ENCODE data around the gene GPRIN2.
"Not testable (repeated sequence)": the region's sequence is repeated elsewhere in the genome, so short reads cannot be mapped to it uniquely, and the experiment has no call there.

The GPRIN2 gene

DNA sequence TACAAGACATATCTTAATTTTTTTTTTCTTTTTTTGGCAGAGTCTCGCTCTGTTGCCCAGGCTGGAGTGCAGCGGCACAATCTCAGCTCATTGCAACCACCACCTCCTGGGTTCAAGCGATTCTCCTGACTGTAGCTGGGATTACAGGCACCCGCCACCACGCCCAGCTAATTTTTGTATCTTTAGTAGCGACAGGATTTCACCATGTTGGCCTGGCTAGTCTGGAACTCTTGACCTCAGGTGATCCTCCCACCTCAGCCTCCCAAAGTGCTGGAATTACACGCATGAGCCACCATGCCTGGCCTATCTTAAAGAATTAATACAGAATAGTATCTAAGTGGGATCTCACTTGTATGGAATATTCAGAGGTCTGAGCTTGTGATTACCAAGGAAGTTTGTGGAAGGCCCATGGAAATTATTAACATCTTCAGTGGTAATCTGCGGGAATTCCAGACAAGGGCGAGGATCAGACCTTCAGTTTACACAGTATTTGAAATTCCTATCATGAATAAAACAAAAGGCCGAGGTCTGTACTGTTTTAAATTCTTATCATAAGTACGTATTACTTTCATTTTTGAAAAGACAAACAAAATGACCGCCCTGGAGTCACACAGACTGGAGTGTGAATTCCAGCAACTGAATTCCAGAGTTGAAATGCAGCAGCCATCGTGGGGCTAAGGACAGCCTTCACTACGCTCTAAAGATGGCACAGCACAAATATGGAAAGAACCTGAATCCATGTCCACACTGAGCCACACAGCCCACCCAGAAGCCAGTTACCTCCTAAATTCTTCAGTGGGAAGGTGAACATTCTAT, 16.7 kb downstream of the GPRIN2 start:
- Mint-ChIP-seq H3K27ac (no peak overlapping the region), H3K27me3 (peaks cover 42 to 68% of the 10 kb centered on the region in 2 donors), H3K4me1 (peaks cover 0 to 5% of the 10 kb centered on the region in 2 donors), H3K4me3 (no peak overlapping the region), H3K9me3 (no peaks in the 10 kb centered on the region), H3K36me3 (no peaks in the 10 kb centered on the region)
- ATAC-seq (replicated peaks) (no peak), DNase-seq (no peak)

DNA sequence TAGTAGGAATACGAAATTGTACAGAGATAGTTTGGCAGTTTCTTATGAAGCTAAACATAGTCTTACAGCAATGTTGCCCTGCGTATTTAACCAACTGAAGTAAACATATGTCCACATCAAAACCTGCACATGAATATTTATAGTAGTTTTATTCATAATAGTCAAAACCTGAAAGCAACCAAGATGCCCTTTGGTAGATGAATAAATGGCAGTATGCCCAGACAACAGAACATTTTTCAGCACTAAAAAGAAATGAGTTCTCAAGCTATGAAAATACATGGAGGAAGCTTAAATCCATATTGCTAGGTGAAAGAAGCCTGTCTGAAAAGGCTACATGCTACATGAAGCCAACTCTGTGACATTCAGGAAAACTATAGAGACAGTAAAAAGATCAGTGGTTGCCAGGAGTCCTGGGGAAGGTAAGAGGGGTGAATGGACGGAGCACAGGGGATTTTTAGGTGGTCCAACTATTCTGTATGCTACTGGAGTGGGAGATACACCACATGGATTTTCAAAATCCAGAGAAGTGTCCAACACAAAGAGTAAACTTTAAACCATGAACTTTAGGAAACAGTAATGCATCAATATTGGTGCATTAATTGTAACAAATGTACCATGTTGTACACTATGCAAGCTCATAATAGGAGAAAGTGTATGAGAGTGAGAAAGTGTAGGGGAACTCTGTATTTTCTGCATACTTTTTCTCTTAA, 17.6 kb downstream of the GPRIN2 start:
- no peaks in the 10 kb centered on the region for H3K9me3 Mint-ChIP-seq
- H3K4me1 Mint-ChIP-seq, result peaks cover 0 to 5% of the 10 kb centered on the region in 2 donors
- no peak overlapping the region for H3K4me3 Mint-ChIP-seq
- no peak overlapping the region for H3K27ac Mint-ChIP-seq
- DNase-seq (no peak), ATAC-seq (replicated peaks) (no peak)
- no peaks in the 10 kb centered on the region for H3K36me3 Mint-ChIP-seq
- H3K27me3 Mint-ChIP-seq, result peaks cover 42 to 58% of the 10 kb centered on the region in 2 donors

DNA sequence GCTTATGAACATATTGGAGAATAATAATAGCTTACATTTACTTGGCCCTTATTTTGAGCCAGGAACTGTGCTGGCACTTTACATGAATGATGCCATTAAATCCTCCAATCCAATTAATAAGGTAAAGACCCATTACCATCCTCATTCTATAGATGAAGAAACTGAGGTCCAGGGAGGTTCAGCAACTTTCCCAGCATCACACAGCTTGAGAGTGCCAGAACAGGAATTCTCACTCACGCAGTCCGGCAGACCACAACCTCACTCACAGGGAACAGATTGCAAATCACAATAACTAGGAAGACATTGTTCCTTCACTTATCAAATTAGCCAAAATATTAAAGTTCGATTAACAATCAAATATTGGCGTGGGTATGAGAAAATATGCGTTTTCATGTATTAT, 18.3 kb downstream of the GPRIN2 start:
- DNase-seq, result no peak
- no peak overlapping the region for H3K27ac Mint-ChIP-seq
- H3K36me3 Mint-ChIP-seq, result no peaks in the 10 kb centered on the region
- H3K9me3 Mint-ChIP-seq, result peaks cover 0 to 1% of the 10 kb centered on the region in 2 donors
- ATAC-seq (replicated peaks), result no peak
- H3K4me1 Mint-ChIP-seq, result peaks cover 0 to 5% of the 10 kb centered on the region in 2 donors
- peaks cover 40 to 55% of the 10 kb centered on the region in 2 donors for H3K27me3 Mint-ChIP-seq
- no peak overlapping the region for H3K4me3 Mint-ChIP-seq

DNA sequence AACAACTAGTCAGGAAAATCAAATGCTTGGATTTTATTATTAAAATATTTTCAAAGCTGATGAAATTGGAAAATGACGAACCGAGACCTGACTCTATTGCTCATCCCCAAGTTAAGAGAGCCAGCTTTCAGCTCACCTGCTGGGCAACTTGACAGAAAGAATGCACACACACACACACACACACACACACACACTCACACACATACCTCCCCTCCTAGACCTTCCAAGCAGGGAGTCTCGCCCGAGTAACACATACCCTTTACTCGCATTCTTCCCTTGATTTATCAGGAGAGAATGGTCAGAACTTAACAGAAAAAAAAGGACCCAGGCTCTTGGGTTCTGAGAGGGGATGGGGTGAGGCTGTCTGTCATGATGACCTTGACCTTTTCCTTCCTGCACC, 19.1 kb downstream of the GPRIN2 start:
- DNase-seq (no peak), ATAC-seq (replicated peaks) (no peak)
- Mint-ChIP-seq H3K27ac (no peak overlapping the region), H3K9me3 (peaks cover 0 to 1% of the 10 kb centered on the region in 2 donors), H3K4me3 (no peak overlapping the region), H3K4me1 (peaks cover 0 to 5% of the 10 kb centered on the region in 2 donors), H3K36me3 (no peaks in the 10 kb centered on the region), H3K27me3 (peaks cover 35 to 47% of the 10 kb centered on the region in 2 donors)

DNA sequence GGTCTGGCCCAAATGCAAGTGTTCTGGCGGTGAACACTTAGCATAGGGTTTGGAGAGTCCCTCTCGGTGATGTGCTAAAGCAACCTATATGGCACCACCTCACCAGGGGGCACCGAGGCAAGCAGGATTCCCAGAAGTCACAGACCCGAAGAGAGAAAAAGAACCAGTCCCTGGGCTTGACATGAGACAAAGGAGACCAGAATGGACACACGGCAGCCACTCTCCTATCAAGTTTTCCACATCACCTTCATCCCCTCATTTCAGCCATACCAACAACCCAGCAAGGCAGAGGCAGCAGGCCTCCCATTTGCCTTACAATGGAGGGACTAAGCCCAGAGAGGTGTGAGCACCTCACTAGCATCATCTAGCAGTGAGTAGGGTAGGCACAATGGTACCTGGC, 19.7 kb downstream of the GPRIN2 start:
- H3K4me3 Mint-ChIP-seq, result no peak overlapping the region
- no peak for DNase-seq
- H3K36me3 Mint-ChIP-seq, result no peaks in the 10 kb centered on the region
- H3K27ac Mint-ChIP-seq, result no peak overlapping the region
- H3K4me1 Mint-ChIP-seq, result peaks cover 0 to 5% of the 10 kb centered on the region in 2 donors
- peaks cover 32 to 41% of the 10 kb centered on the region in 2 donors for H3K27me3 Mint-ChIP-seq
- H3K9me3 Mint-ChIP-seq, result peaks cover 0 to 1% of the 10 kb centered on the region in 2 donors
- no peak for ATAC-seq (replicated peaks)

DNA sequence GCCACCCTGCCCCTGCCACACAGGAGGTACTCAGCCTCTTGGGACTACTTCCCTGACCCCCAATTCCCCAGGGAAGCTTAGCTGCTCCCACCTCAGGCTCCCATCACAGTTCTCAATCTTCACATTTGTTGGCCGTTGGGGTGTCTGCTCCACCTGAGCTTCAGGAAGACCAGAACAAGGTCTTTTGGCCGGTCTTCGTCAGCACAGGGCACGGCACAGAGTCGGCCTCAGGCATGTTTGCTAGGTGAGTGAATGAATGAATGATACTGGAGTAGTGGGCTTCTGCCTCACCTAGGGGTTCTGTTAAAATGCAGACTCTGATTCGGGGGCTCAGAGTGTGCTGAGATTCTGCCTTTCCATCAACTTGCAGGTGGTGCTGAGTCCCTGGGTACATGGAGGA, 20.3 kb downstream of the GPRIN2 start:
- H3K4me3 Mint-ChIP-seq, result no peak overlapping the region
- peaks cover 0 to 5% of the 10 kb centered on the region in 2 donors for H3K4me1 Mint-ChIP-seq
- H3K27ac Mint-ChIP-seq, result no peak overlapping the region
- DNase-seq (no peak), ATAC-seq (replicated peaks) (no peak)
- no peaks in the 10 kb centered on the region for H3K36me3 Mint-ChIP-seq
- H3K27me3 Mint-ChIP-seq, result peaks cover 32 to 41% of the 10 kb centered on the region in 2 donors
- H3K9me3 Mint-ChIP-seq, result peaks cover 0 to 1% of the 10 kb centered on the region in 2 donors

DNA sequence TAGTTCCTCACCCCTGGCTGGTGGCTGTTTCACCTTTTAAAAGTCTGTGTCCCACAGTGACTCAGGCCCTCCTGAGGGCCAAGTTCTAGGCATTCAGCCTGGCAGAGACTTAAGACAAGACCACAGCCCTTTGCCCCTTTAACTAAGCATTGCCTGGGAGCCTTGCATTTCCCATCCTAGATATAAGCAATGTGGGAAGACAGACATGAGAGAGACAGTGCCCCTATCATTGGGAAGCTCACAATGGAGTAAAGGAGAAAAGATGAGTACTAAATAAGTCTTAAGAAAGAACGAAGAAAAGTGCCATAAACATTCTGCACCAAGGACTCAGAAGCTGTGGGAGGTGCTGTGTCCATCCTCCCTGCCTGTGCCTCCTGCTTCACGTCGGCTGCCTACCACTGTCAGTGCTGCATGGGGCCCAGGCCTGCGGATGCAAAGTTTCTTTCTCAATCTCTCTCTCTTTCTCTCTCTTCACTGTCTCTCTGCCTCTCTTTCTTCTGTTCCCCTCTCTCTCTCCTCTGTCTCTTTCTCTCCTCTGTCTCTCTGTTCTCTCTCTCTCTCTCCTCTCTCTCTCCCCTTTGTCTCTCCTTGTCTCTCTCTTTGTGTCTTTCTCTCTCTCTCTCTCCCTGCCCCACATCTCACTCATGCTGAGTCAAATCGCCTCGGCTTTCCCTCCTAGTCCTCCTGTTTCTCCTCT, 21.5 kb downstream of the GPRIN2 start:
- ATAC-seq (replicated peaks), result no peak
- Mint-ChIP-seq H3K36me3 (no peaks in the 10 kb centered on the region), H3K4me1 (no peaks in the 10 kb centered on the region)

DNA sequence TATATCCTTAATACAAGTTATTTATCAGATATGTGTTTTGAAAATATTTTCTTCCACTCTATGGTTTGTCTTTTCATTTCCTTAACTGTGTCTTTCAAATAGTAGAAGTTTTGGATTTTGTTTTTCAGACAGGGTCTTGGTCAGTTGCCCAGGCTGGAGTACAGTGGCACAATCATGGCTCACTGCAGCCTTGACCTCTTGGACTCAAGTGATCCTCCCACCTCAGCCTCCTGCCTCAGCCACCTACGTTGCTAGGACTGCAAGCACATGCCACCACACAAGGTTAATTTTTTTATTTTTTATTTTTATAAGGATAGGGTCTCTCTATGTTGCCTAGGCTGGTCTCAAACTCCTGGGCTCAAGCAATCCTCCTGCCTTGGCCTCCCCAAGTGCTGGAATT, 24.2 kb downstream of the GPRIN2 start:
- H3K27ac Mint-ChIP-seq; DNase-seq; ATAC-seq (replicated peaks); H3K4me1 Mint-ChIP-seq; H3K4me3 Mint-ChIP-seq; H3K36me3 Mint-ChIP-seq; H3K9me3 Mint-ChIP-seq: not testable (repeated sequence)
- peaks cover 6 to 12% of the 10 kb centered on the region in 2 donors for H3K27me3 Mint-ChIP-seq

More for the DNA sequence above, 21.5 kb downstream of the GPRIN2 start:
- peaks cover 22 to 30% of the 10 kb centered on the region in 2 donors for H3K27me3 Mint-ChIP-seq
- no peak for DNase-seq
- no peak overlapping the region for H3K4me3 Mint-ChIP-seq
- peaks cover 0 to 1% of the 10 kb centered on the region in 2 donors for H3K9me3 Mint-ChIP-seq
- H3K27ac Mint-ChIP-seq, result no peak overlapping the region

DNA sequence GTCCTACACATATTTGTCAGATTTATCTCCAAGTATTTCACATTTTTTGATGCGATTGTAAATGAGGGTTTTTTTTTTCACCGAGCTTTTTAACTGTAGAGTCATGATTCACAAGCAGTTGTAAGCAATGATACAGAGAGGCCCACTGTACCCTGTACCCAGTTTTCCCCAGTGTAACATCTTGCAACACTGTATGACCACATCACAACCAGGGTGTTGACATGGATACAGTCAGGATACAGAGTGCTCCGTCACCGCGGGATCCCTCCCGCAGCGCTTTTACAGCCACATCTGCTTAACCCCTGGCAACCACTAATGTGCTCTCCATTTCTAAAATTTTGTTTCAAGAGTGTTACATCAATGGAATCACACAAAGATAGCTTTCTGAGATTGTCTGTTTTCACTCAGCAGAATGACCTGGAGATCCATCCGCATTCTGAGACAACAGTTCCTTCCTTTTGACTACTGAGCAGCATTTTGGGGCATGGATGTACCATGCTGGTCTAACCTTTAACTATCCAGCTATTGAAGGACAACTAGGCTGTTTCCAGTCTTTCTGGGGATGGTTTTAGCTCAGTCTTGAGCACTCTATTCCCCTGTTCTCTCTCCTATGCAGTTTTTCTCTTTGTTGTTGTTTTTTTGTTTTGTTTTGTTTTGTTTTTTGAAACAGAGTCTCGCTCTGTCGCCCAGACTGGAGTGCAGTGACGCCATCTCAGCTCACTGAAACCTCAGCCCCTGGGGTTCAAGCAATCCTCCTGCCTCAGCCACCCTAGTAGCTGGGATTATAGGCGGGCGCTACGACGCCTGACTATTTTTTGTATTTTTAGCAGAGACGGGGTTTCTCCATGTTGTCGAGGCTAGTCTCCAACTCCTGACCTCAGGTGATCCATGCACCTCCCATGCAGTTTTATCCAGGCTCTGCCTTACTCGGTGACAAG, 25.9 kb downstream of the GPRIN2 start:
- H3K4me1 Mint-ChIP-seq, result no peaks in the 10 kb centered on the region
- H3K27ac Mint-ChIP-seq, result no peak overlapping the region
- ATAC-seq (replicated peaks) (no peak), DNase-seq (no peak)
- H3K36me3 Mint-ChIP-seq, result no peaks in the 10 kb centered on the region
- H3K9me3 Mint-ChIP-seq, result peaks cover 0 to 1% of the 10 kb centered on the region in 2 donors
- no peak overlapping the region for H3K4me3 Mint-ChIP-seq
- H3K27me3 Mint-ChIP-seq, result no peaks in the 10 kb centered on the region

DNA sequence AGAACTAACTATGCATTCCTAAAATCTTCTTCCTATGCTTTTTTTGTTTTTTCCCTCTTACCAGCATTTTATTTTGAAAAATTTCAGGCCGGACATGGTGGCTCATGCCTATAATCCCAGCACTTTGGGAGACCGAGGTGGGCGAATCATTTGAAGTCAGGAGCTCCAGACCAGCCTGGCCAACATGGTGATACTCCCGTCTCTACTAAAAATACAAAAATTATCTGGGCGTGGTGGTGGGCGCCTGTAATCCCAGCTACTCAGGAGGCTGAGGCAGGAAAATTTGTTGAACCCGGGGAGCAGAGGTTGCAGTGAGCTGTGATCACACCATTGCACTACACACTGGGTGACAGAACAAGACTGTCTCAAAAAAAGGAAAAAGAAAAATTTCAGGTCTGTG, 26.7 kb downstream of the GPRIN2 start:
- H3K27ac Mint-ChIP-seq; H3K36me3 Mint-ChIP-seq; H3K4me3 Mint-ChIP-seq; ATAC-seq (replicated peaks); H3K9me3 Mint-ChIP-seq; H3K27me3 Mint-ChIP-seq; H3K4me1 Mint-ChIP-seq; DNase-seq: not testable (repeated sequence)

DNA sequence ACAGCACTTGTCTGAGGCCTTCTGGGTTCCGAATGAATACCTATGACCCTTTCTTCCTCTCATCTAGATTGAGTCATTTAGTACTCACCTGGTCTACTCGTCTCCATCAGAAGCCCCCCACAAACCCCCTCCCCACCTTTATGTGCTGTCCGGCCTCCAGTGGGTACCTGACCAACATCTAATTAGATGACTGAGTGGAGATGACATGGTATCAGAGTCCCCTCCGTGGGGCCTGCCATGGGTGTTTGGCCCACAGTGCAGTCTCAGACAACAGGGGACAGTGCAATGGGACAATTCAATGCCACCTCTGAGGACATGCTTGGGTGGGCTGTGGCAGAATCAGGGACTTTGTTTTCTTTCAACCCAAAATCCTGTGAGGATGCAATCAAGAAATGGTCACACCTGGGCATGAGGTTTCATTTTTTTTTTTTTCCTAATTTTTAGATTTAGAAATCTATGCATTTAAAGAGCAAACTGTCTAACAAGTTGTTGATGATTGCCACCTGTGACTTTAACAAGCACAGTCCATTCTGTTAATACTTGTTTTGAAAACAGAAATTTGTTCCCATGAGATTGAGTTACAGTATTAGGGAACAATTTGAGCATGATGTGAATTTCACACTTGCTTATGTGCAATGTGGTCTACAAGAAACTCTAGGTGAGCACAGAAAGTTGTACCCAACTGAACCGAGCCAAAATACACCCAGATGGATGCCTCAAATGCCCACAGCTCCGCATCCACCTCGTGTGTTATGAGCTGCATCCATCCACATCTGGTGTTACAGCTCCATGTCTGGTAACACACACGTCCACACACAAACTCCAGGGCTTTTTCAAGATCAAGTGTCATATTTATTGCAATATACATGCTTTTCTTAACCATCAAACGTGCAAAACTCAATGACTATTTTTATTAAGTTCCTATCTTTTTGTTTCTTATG, 27.5 kb downstream of the GPRIN2 start:
- no peak for ATAC-seq (replicated peaks)
- Mint-ChIP-seq H3K4me3 (no peak overlapping the region), H3K9me3 (peaks cover 0 to 1% of the 10 kb centered on the region in 2 donors), H3K4me1 (no peaks in the 10 kb centered on the region), H3K27ac (no peak overlapping the region), H3K36me3 (no peaks in the 10 kb centered on the region), H3K27me3 (no peaks in the 10 kb centered on the region)
- DNase-seq, result no peak

DNA sequence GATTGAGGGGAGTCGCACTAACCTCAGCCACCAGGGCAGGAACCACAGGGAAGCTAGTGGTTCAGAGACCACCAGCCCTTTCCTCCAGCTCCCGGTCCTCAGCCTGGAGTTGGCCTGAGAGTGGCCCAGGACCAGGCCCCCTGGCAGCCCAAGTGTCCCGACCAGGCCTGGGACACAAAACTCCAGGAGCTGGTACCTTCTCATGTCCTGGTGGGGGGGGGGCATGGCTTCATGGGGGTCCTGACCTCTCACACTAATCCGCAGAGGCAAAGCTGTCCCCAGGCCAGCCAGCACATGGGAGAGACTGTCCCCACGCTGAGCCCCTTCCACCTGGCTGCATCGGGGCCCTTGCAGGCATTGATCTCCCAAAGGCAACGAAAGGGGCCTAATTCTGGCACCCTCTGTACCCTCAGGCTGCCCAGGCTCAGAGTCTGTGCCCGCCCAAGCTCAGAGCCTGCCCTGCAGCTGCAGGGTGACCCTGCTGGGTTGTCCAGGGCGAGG, 28.2 kb downstream of the GPRIN2 start:
- ATAC-seq (replicated peaks) (no peak), DNase-seq (no peak)
- Mint-ChIP-seq H3K9me3 (peaks cover 0 to under 1% of the 10 kb centered on the region in 2 donors), H3K27me3 (no peaks in the 10 kb centered on the region), H3K27ac (no peak overlapping the region), H3K36me3 (no peaks in the 10 kb centered on the region), H3K4me3 (no peak overlapping the region), H3K4me1 (no peaks in the 10 kb centered on the region)
